HG02759 (cell line): ENCODE data around the gene KRT33B.
"Not testable (repeated sequence)": the region's sequence is repeated elsewhere in the genome, so short reads cannot be mapped to it uniquely, and the experiment has no call there.

Experiments
- ATAC-seq: cut with Tn5 transposase; IDR thresholded peaks from one replicate; pipeline ENCODE4 v1.9.1; 2021; ENCODE audit warnings: mild to moderate bottlenecking, moderate library complexity; ENCODE audit not compliant: unreplicated experiment

The KRT33B gene

DNA sequence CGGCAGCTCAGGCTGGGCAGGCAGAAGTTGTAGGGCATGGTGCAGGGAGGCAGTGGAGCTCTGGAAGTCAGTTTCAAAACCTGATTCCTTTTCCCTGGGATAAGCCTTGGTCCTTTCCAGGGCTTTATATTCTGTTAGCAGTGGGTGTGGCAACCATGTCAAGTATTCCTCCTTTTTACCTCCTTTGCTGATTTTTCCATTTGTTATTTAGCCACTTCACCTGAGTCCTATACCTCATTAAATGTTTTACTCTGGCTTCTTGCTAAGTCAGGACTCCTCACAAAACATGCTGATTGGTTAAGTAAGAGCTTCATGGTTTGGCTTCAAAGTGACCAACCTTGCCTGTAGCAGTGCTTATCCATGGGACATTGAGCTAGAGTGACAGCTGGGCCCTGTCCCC, at the start of gene KRT33B:
Gene KRT33B (minus strand): TSS at position 101 of the 400 bp plus-strand sequence. CDS start 63 bp downstream, at position 38.
- no peak for ATAC-seq

DNA sequence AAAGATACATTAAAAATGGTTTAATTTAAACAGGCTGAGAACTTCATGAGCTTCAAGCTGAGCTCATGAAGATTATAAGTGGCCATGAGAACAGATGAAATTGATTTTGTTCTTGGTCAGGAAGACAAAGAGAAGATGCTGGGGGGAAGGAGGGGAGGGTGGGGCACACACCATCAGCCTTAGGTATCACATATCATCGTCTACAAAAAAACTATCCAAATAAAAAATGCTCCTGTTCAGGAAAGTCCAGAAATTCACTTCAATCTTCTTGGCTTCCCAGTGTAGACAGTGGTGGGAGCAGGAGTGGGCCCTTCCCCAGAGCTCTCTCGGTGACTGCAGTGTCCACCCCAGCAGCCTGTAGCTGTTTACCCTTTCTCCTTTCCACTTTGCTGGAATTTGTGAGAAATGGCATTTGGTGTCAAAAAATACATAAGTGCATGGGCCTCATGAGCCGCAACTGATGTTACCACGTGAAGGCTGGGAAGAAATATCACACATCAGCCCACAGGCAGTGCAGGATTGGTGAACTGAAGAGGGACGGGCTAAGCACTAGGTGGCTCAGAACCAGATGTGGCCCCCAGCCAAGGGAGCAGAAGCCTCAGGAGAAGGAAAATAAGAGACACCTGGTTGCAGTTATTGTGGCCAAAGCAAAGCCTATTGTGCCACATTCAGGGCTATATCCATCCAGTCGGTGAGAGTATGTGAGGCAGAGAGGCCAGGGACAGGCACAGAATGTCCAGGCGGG, 48.7 kb upstream of the KRT33B start:
- no peak for ATAC-seq

GRCh38 chr17:41417576-41418015, 48.0 kb upstream of the KRT33B start:
- ATAC-seq: no peak

DNA sequence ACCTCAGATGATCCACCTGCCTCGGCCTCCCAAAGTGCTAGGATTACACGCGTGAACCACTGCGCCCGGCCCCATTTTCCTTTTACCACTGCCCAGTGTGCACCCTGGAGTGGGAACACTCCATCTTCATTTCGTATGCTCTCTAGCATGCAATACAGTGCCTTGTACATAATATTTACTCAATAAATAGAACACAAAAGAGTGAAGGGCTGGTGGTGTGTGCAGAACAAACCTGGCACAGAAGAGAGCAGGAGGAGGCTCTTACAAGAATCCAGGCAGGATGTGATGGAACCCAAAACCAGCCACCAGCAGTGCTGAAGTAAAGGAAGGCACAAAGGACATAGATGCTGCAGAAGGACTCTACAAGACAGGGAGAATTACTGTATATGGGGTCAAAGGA, 47.5 kb upstream of the KRT33B start:
- ATAC-seq: no peak

- no peak for ATAC-seq
Observed at GRCh38 chr17:41416479-41416878, 46.9 kb upstream of the KRT33B start.

DNA sequence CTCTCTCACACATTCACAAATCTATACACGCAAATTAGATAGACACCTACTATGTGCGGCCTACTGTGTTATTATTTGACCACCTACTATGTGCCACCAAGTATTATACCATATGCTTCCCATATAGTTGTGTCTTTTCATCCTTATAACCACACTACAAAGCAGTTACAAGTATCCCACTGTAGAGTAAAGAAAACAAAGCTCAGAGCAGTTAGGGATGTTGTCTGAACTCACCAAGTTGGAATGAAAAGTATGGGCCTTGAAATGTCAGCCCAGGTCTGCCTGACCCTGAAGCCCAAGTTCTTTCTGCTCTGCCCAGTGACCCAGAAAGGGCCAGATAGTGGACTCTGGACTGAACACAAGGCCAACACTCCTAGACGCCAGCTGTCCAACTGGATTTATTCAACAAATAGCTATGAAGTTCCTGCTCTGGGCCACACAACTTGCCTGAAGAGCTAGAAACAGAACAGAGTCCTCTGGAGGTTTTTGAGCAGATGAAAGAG, 46.3 kb upstream of the KRT33B start:
- no peak for ATAC-seq

- no peak for ATAC-seq
Observed at GRCh38 chr17:41415411-41415810, 45.8 kb upstream of the KRT33B start.

DNA sequence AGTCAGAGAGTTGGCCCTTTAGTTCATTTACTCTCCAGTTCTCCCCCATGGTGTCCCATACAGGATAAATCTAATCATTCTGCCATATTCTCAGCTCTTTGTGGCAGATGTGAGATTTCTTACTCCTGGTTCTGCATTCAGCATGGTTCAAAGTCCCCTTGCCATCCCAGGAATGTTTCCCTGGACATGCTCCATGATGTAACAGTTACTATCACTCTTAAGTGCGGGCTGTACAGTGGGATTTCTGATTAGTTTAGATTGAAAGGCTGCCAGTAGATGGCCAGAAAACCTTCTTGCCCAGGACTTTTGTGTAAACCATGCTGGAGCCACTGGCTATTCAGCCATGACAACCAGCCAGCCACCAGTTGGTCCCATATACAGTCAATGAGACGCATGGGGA, 44.4 kb upstream of the KRT33B start:
- ATAC-seq: no peak

- ATAC-seq: no peak
Observed at GRCh38 chr17:41413353-41413957, 43.8 kb upstream of the KRT33B start.

GRCh38 chr17:41411072-41411840, 41.6 kb upstream of the KRT33B start:
- no peak for ATAC-seq

GRCh38 chr17:41407226-41407625, 37.6 kb upstream of the KRT33B start:
- ATAC-seq: no peak

GRCh38 chr17:41406205-41406604, 36.6 kb upstream of the KRT33B start:
- ATAC-seq: no peak

DNA sequence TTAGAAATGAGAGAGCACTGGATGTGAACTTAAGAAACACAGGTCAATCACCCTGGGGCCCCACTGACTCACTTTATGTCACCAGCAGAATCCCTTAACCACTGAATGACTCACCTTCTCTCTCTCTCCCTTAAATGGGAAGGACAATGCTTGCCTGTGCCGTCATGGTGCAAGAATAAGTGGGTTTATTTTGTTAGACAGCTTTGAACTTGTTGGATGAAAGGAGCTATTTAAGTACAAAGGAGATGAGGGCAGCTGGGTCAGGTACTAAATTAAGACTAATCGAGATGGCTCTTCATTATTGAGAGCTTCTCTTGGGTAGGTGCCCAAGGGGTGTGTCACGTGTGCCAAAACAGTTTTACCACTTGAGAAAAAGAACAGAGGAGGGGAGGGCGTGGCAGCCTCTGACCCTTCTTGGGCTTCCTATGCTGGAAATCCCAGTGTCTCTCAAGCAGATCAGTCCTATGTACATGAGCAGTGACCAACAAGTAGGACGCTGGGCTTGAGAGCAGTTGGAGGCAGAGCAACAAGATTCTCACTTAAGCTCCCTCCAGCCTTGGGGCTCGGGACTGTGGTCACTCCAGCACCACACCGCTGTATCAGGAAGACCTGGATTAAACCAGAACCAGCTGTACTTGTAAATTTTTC, 34.5 kb upstream of the KRT33B start:
- ATAC-seq: no peak

DNA sequence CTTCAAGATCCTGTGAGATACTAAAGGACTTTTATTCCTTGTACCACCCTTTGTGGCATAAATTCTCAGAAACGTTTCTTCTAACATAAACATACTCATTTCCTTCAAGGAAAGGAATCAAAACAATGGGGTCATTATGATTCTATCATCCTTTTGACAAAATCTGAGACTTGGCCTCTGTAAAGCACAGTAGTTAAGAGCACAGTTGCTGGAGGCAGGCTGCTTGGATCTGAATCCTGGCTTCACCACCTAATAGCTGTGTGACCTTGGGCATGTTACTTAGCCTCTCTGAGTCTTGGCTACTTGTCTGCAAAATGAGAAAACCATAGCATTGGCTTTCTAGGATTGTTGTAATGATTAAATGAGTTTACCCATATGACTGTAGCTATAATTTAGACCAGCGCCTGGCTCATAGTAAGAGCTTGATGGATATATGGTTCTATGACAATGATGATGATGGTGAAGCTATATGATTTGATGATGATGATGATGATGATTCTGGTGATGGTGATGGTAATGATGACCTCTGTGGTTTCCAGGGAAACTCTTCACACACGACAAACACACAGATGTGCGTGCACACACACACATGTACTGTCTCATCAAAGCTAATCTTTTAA, 33.9 kb upstream of the KRT33B start:
- no peak for ATAC-seq

- no peak for ATAC-seq
Observed at GRCh38 chr17:41402161-41402560, 32.5 kb upstream of the KRT33B start.

- ATAC-seq: no peak
Observed at GRCh38 chr17:41396996-41397660, 27.5 kb upstream of the KRT33B start, which contains the start of gene KRT31. Gene KRT31, minus strand, starts transcription at chr17:41397608. Its CDS starts 69 bp downstream, at chr17:41397539.

DNA sequence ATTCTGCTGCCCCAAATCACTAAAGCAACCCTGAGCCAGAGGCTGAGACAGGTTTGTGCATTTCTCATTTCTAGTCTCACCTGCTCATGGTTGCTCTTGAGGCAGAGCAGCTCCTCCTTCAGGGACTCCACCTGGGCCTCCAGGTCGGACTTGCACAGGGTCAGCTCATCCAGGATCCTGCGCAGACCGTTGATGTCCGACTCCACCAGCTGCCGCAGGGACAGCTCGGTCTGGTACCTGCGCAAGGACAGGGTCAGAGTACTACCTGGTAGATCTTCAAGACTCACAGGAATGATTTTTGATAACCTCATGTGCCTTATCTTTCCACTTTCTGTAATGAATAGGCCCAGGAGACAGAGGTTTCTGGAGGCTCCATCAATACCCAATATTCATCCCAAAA, 26.7 kb upstream of the KRT33B start:
- ATAC-seq: no peak

DNA sequence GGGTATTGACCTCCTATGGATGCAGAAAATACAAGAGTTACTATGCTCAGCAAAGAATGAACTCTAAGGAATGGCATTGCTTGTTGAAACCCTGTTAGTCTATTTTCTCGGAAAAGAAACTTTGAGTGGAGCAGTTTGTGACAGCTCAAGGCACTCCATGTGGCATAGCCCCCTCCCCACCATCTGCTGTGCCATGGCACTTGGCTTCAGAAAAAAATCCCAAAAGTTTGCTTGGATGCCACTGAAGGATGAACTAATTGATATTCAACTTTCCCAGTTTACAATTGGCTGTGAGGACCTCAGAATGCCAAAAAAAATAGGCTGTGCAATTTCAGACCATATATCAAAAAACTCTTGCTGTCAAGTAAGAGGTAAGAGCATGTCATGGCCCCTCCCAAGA, 26.0 kb upstream of the KRT33B start:
- ATAC-seq: no peak

DNA sequence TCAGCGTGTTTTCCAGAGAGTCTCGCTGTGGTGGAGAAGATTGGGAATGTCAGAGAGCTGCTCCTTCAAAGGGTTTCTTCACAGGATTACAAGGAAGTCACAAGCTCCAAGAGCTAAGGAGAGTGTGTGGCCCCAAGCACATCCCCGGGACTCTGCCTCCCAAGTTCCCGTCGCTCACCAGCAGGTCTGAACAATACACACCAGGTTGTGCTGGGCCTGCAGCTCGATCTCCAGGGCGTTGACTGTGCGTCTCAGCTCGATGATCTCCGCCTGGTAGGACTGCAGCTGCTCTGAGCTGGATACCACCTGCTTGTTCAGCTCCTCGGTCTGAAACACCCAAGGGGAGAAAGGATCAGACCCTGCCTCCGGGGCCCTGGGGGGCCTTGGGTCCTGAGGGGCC, 25.4 kb upstream of the KRT33B start:
- ATAC-seq: not testable (repeated sequence)
